HEK293 (cell line): ENCODE results near the gene FSCN2.

Experiments
- CTCF ChIA-PET: fragments of 350-600 bp; formaldehyde crosslinking; extraction: SDS; loops from one replicate; lab custom pipeline; 2021; ENCODE audit warnings: antibody characterized with exemption; lab: Yijun Ruan, JAX
- POLR2A ChIA-PET: fragments of 300-600 bp; formaldehyde crosslinking; extraction: SDS; loops from one replicate; lab custom pipeline; 2020; ENCODE audit warnings: antibody characterized with exemption, inconsistent platforms; lab: Yijun Ruan, JAX
- H3K27ac ChIP-seq: fragments of 200-500 bp; sonication (Bioruptor generic); 2 replicates; pipeline ENCODE4 v1.5.1; 2014; ENCODE audit warnings: low read depth, low read length, control low read depth, inconsistent platforms; ENCODE audit errors: extremely low read depth
- H3K36me3 ChIP-seq, 2 experiments: fragments of 200-500 bp in 1 of 2; sonication (Bioruptor generic) in 1 of 2; 1 replicate in 1 of 2; 2 replicates in 1 of 2; pipeline ENCODE4 v1.5.1; 2014 to 2017; ENCODE audit warnings: inconsistent platforms in 2 of 2, low read length in 2 of 2; ENCODE audit not compliant: control insufficient read depth in 2 of 2, insufficient read depth in 1 of 2
- H3K4me1 ChIP-seq: fragments of 200-500 bp; sonication (Bioruptor generic); 2 replicates; pipeline ENCODE4 v1.5.1; 2014; ENCODE audit warnings: mild to moderate bottlenecking, low read length, inconsistent platforms; ENCODE audit not compliant: control insufficient read depth, insufficient read depth
- H3K4me3 ChIP-seq: 2 replicates; pipeline ENCODE4 v1.5.1; 2011; ENCODE audit warnings: low read depth, mild to moderate bottlenecking, control low read depth, low read length, moderate library complexity
- H3K9me3 ChIP-seq: fragments of 200-500 bp; sonication (Bioruptor generic); 2 replicates; pipeline ENCODE4 v1.5.1; 2014; ENCODE audit warnings: low read depth, low read length, inconsistent platforms; ENCODE audit not compliant: control insufficient read depth, insufficient read depth
- GLIS2 ChIP-seq: fragments of 450-650 bp; formaldehyde crosslinking; IDR thresholded peaks from 2 replicates; pipeline ENCODE4 v1.5.1; 2016; ENCODE audit warnings: missing biosample characterization, missing genetic modification characterization
- MEIS1 ChIP-seq: sonication (generic); formaldehyde crosslinking; IDR thresholded peaks from 2 replicates; pipeline ENCODE4 v1.8.1; 2022; ENCODE audit warnings: missing genetic modification reagents, mild to moderate bottlenecking, borderline replicate concordance
- MYNN ChIP-seq: fragments of 450-650 bp; formaldehyde crosslinking; IDR thresholded peaks from 2 replicates; pipeline ENCODE4 v1.5.1; 2016; ENCODE audit warnings: missing biosample characterization, missing genetic modification characterization, borderline replicate concordance
- PRDM2 ChIP-seq: fragments of 450-650 bp; formaldehyde crosslinking; IDR thresholded peaks from 2 replicates; pipeline ENCODE4 v1.5.1; 2016; ENCODE audit warnings: missing biosample characterization, missing genetic modification characterization, borderline replicate concordance
- ZBTB1 ChIP-seq: fragments of 450-650 bp; formaldehyde crosslinking; IDR thresholded peaks from 2 replicates; pipeline ENCODE4 v1.5.1; 2016; ENCODE audit warnings: missing biosample characterization, missing genetic modification characterization
- ZBTB7A ChIP-seq: fragments of 450-650 bp; formaldehyde crosslinking; IDR thresholded peaks from 2 replicates; pipeline ENCODE4 v1.5.1; 2016; ENCODE audit warnings: low read depth, missing biosample characterization, missing genetic modification characterization
- ZNF10 ChIP-seq: fragments of 450-650 bp; formaldehyde crosslinking; IDR thresholded peaks from 2 replicates; pipeline ENCODE4 v1.5.1; 2017; ENCODE audit warnings: missing biosample characterization, missing genetic modification characterization
- ZNF341 ChIP-seq: fragments of 450-650 bp; formaldehyde crosslinking; IDR thresholded peaks from 2 replicates; pipeline ENCODE4; 2016; ENCODE audit warnings: low read depth, missing biosample characterization, missing genetic modification characterization
- ZNF473 ChIP-seq: fragments of 450-650 bp; formaldehyde crosslinking; IDR thresholded peaks from 2 replicates; pipeline ENCODE4 v1.5.1; 2017; ENCODE audit warnings: missing biosample characterization, missing genetic modification characterization
- ZNF510 ChIP-seq: fragments of 450-650 bp; formaldehyde crosslinking; IDR thresholded peaks from 2 replicates; pipeline ENCODE4 v1.5.1; 2018; ENCODE audit warnings: mild to moderate bottlenecking, missing genetic modification characterization, missing biosample characterization; ENCODE audit not compliant: insufficient replicate concordance
- ZNF518A ChIP-seq: fragments of 450-650 bp; formaldehyde crosslinking; conservative IDR thresholded peaks from 2 replicates; pipeline ENCODE4 v1.5.1; 2016; ENCODE audit warnings: low read depth, missing biosample characterization, missing genetic modification characterization
- ZNF701 ChIP-seq: fragments of 450-650 bp; formaldehyde crosslinking; IDR thresholded peaks from 2 replicates; pipeline ENCODE4 v1.5.1; 2016; ENCODE audit warnings: missing biosample characterization, missing genetic modification characterization
- ZNF785 ChIP-seq: fragments of 450-650 bp; formaldehyde crosslinking; IDR thresholded peaks from 2 replicates; pipeline ENCODE4 v1.5.1; 2016; ENCODE audit warnings: missing biosample characterization, missing genetic modification characterization
- ZSCAN16 ChIP-seq: fragments of 450-650 bp; formaldehyde crosslinking; IDR thresholded peaks from 2 replicates; pipeline ENCODE4 v1.5.1; 2016; ENCODE audit warnings: missing biosample characterization, missing genetic modification characterization
- ZSCAN18 ChIP-seq: fragments of 450-650 bp; formaldehyde crosslinking; IDR thresholded peaks from 2 replicates; pipeline ENCODE4 v1.5.1; 2016; ENCODE audit warnings: missing biosample characterization, missing genetic modification characterization

FSCN2 gene

GRCh38 chr17:81537343-81537855 lies 9.2 kb downstream of the FSCN2 start (continued):
- 0 out of 2 replicates have a peak, but pooled peaks have one; percentile 22 for TF ChIP-seq ZBTB7A (tag by site-specific recombination)
- no peak for TF ChIP-seq ZNF701 (tag by site-specific recombination)

- TF ChIP-seq GLIS2 (tag by site-specific recombination): 0 out of 2 replicates have a peak, but pooled peaks have one; percentile 17
- TF ChIP-seq ZNF473 (tag by site-specific recombination): no peak
- TF ChIP-seq ZSCAN16 (tag by site-specific recombination): no peak
- no peak for TF ChIP-seq ZNF518A
- no peak for TF ChIP-seq ZBTB1 (tag by site-specific recombination)
- Histone ChIP-seq H3K36me3 (peaks cover 0 to 41% of the 10 kb centered on the region in 2 experiments; a peak in 2 of 3 replicates), H3K27ac (no peak overlapping the region), H3K4me1 (no peaks in the 10 kb centered on the region), H3K9me3 (no peaks in the 10 kb centered on the region), H3K4me3 (no peak overlapping the region)
- ChIA-PET POLR2A (interaction anchor here (0.8 to 1.0 kb wide), 4 partner anchors 9 to 29 kb away, joined by 3 to 4 read pairs (median 3); no protein-coding TSS in a partner anchor), CTCF (interaction anchor here (0.7 to 1.6 kb wide), 8 partner anchors 15 to 285 kb away, joined by 3 to 9 read pairs (median 4); no protein-coding TSS in a partner anchor)
Measured at GRCh38 chr17:81537856-81538555, 9.8 kb downstream of the FSCN2 start.

- POLR2A ChIA-PET: interaction anchor here (0.8 to 1.0 kb wide), 4 partner anchors 10 to 28 kb away, joined by 3 to 4 read pairs (median 3); no protein-coding TSS in a partner anchor
- H3K36me3 ChIP-seq: peaks cover 0 to 50% of the 10 kb centered on the region in 2 experiments; a peak in 2 of 3 replicates
- H3K4me1 ChIP-seq: no peaks in the 10 kb centered on the region
- no peak overlapping the region for H3K27ac ChIP-seq
- H3K4me3 ChIP-seq: no peak overlapping the region
- H3K9me3 ChIP-seq: no peaks in the 10 kb centered on the region
- CTCF ChIA-PET: interaction anchor here (0.6 to 1.6 kb wide), 7 partner anchors 19 to 286 kb away, joined by 3 to 9 read pairs (median 5); no protein-coding TSS in a partner anchor
- TF ChIP-seq MYNN (tag by site-specific recombination) (no peak), ZNF785 (tag by site-specific recombination) (no peak), ZNF341 (no peak), MEIS1 (CRISPR knock-in tag) (no peak), PRDM2 (tag by site-specific recombination) (no peak), ZSCAN18 (tag by site-specific recombination) (no peak), ZNF510 (no peak), ZNF10 (tag by site-specific recombination) (no peak)
Measured at GRCh38 chr17:81538651-81539570, 10.7 kb downstream of the FSCN2 start.
